Astrocyte (in vitro differentiated cells and primary cell): ENCODE data around the gene SLC43A2. TPM values are rescaled to one million over a fixed set of nuclear protein-coding genes. Genes with fewer than 3 reads are reported as not detected.
A peak's percentile ranks its signal among the peaks of the same experiment; 100 is the strongest.
"Not testable (repeated sequence)": the region's sequence is repeated elsewhere in the genome, so short reads cannot be mapped to it uniquely, and the experiment has no call there.

Experiments
- DNase-seq: peaks from one replicate; pipeline ENCODE4 v3.0.0-alpha.2; 2010; ENCODE audit warnings: low read depth
- FAIRE-seq: peaks from 2 replicates; lab custom pipeline; 2011; peaks lifted over from hg19 to GRCh38; lab: Jason Lieb, UNC
- H2AFZ ChIP-seq: 2 replicates; pipeline ENCODE4 v1.6.0; 2012; ENCODE audit warnings: low read depth, low read length, inconsistent platforms
- H3K27ac ChIP-seq: 2 replicates; pipeline ENCODE4 v1.5.1; 2011; ENCODE audit warnings: low read depth, low read length, inconsistent platforms
- H3K27me3 ChIP-seq: 2 replicates; pipeline ENCODE4 v1.6.0; 2011; ENCODE audit warnings: low read length, inconsistent platforms; ENCODE audit not compliant: insufficient read depth
- H3K36me3 ChIP-seq: 2 replicates; pipeline ENCODE4 v1.5.1; 2011; ENCODE audit warnings: low read length, inconsistent platforms; ENCODE audit not compliant: insufficient read depth
- H3K4me1 ChIP-seq: 2 replicates; pipeline ENCODE4 v1.5.1; 2011; ENCODE audit warnings: low read length, inconsistent platforms; ENCODE audit not compliant: insufficient read depth
- H3K4me2 ChIP-seq: 2 replicates; pipeline ENCODE4 v1.6.0; 2012; ENCODE audit warnings: low read length, inconsistent platforms
- H3K4me3 ChIP-seq: 2 replicates; pipeline ENCODE4 v1.5.1; 2011; ENCODE audit warnings: low read depth, mild to moderate bottlenecking, low read length, inconsistent platforms; ENCODE audit not compliant: insufficient read depth
- H3K79me2 ChIP-seq: 2 replicates; pipeline ENCODE4 v1.6.0; 2012; ENCODE audit warnings: mild to moderate bottlenecking, low read length, inconsistent platforms; ENCODE audit not compliant: insufficient read depth
- H3K9ac ChIP-seq: 2 replicates; pipeline ENCODE4 v1.6.0; 2012; ENCODE audit warnings: mild to moderate bottlenecking, low read length, inconsistent platforms
- H3K9me3 ChIP-seq: 2 replicates; pipeline ENCODE4 v1.5.1; 2012; ENCODE audit warnings: low read depth, mild to moderate bottlenecking, low read length, inconsistent platforms; ENCODE audit not compliant: insufficient read depth
- H4K20me1 ChIP-seq: 2 replicates; pipeline ENCODE4 v1.6.0; 2012; ENCODE audit warnings: low read length, inconsistent platforms; ENCODE audit not compliant: insufficient read depth
- H3K27ac Mint-ChIP-seq: one replicate; pipeline ENCODE4 v1.8.0; 2021; ENCODE audit warnings: mild to moderate bottlenecking, mixed read lengths; ENCODE audit not compliant: unreplicated experiment
- H3K27me3 Mint-ChIP-seq: one replicate; pipeline ENCODE4 v1.8.0; 2021; ENCODE audit warnings: low read depth, mixed read lengths; ENCODE audit not compliant: unreplicated experiment
- H3K36me3 Mint-ChIP-seq: one replicate; pipeline ENCODE4 v1.8.0; 2021; ENCODE audit warnings: low read depth, mixed read lengths; ENCODE audit not compliant: unreplicated experiment
- H3K4me1 Mint-ChIP-seq: one replicate; pipeline ENCODE4 v1.8.0; 2021; ENCODE audit warnings: low read depth, mixed read lengths; ENCODE audit not compliant: unreplicated experiment
- H3K4me3 Mint-ChIP-seq: one replicate; pipeline ENCODE4 v1.8.0; 2021; ENCODE audit warnings: mild to moderate bottlenecking, moderate library complexity, mixed read lengths; ENCODE audit not compliant: unreplicated experiment
- H3K9me3 Mint-ChIP-seq: one replicate; pipeline ENCODE4 v1.8.0; 2021; ENCODE audit warnings: mild to moderate bottlenecking, mixed read lengths; ENCODE audit not compliant: unreplicated experiment
- EZH2 ChIP-seq: IDR thresholded peaks from 2 replicates; pipeline ENCODE4 v1.6.1; 2012; ENCODE audit warnings: mild to moderate bottlenecking, low read length, inconsistent platforms; ENCODE audit not compliant: insufficient read depth
- total RNA-seq: library from RNA; stranded (reverse); gene quantifications from 2 replicates; pipeline ENCODE4 v1.2.1, GENCODE V29; 2021
- TF ChIP-seq, protein P1 (sequence below): IDR thresholded peaks from 2 replicates; pipeline ENCODE4 v1.5.1; 2011; ENCODE audit warnings: low read depth, mild to moderate bottlenecking, inconsistent platforms, low read length, moderate library complexity; ENCODE audit not compliant: insufficient read depth

The SLC43A2 gene
- total RNA-seq, 1 donor from 2014 or later: 17.9 TPM

DNA sequence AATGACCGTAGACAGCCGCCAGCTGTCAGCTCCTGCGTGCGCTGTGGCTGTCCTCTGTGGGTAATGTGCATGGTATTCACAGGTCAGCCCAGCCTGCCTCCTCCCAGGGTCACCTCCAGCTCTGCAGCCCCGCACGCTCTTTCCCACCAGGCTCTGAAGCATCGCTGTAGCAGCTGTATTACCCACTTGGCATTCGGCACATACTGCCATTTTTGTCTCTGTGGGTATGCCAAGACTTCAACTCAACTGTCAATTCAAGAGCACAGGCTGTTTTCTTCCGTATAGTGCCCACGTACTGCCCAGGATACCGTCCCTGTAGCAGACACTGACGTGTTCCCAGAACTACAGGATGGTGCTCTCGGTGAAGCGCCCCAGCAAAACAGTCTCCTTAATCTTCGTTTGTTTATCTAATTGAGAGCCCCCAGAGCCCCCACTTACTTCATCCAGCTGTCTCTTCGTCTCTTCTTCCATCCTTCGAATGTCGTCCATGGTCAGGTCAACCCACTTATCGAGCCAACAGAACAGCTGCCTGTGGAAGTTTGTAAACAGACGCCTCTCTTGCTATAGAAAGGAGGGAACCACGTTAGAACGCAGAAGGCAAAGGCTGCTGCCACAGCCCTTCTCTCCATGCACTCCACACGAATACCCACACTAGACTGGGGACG lies 94.8 kb downstream of the SLC43A2 start:
- Mint-ChIP-seq H3K27ac (no peak overlapping the region), H3K27me3 (no peaks in the 10 kb centered on the region), H3K4me3 (no peak overlapping the region), H3K9me3 (no peaks in the 10 kb centered on the region), H3K4me1 (peaks cover 4% of the 10 kb centered on the region), H3K36me3 (peaks cover 21% of the 10 kb centered on the region)
- Histone ChIP-seq H3K36me3 (peaks cover 32% of the 10 kb centered on the region), H4K20me1 (peaks cover 12% of the 10 kb centered on the region), H3K4me1 (no peaks in the 10 kb centered on the region), H3K4me3 (no peak overlapping the region), H3K4me2 (no peak overlapping the region), H3K27me3 (no peaks in the 10 kb centered on the region), H3K9ac (no peak overlapping the region), H2AFZ (no peak overlapping the region), H3K27ac (no peak overlapping the region), H3K79me2 (no peaks in the 10 kb centered on the region), H3K9me3 (no peaks in the 10 kb centered on the region)
- FAIRE-seq: no peak
- TF ChIP-seq, protein P1, sequence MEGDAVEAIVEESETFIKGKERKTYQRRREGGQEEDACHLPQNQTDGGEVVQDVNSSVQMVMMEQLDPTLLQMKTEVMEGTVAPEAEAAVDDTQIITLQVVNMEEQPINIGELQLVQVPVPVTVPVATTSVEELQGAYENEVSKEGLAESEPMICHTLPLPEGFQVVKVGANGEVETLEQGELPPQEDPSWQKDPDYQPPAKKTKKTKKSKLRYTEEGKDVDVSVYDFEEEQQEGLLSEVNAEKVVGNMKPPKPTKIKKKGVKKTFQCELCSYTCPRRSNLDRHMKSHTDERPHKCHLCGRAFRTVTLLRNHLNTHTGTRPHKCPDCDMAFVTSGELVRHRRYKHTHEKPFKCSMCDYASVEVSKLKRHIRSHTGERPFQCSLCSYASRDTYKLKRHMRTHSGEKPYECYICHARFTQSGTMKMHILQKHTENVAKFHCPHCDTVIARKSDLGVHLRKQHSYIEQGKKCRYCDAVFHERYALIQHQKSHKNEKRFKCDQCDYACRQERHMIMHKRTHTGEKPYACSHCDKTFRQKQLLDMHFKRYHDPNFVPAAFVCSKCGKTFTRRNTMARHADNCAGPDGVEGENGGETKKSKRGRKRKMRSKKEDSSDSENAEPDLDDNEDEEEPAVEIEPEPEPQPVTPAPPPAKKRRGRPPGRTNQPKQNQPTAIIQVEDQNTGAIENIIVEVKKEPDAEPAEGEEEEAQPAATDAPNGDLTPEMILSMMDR: no peak
- no peak for TF ChIP-seq EZH2
- no peak for DNase-seq

DNA sequence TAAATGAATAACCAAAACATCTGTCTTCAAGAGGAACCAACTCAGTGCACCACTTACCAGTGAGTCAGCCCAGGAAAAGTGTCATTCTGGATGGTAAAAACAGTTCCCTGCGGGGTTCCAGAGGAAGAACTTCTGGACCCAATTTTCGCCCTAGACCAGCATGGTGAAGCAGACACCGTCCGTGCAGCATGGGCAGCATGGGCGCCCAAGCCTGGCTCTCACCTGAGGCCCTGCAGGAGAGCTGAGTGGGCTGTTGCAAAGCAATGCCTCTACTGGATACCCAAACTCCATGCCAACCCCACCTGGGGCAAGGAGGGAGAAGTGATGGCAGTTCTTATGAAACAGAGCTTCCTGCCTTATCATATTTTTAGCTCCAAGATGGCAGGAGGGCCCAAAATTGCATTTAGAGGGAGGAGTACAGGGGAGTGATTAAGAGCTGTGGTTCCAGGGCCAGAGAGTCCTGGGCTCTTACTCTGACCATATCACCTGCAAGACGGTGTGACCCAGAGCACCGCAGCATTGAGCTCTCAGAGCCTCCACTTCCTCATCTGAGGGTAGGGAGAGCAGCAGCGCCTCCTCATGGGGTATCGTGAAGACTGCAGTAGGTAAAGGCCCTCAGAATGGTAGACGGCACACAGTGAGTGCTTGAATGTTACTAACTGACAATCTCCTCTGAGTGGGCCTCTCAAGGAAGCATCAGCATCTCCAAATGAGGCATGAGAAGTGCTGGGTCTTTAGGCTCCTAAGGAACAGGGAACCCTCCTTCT lies 95.6 kb downstream of the SLC43A2 start:
- Histone ChIP-seq H3K9ac (no peak overlapping the region), H4K20me1 (peaks cover 12% of the 10 kb centered on the region), H3K27ac (no peak overlapping the region), H3K4me3 (no peak overlapping the region), H3K79me2 (no peaks in the 10 kb centered on the region), H3K27me3 (no peaks in the 10 kb centered on the region), H3K36me3 (peaks cover 26% of the 10 kb centered on the region), H3K9me3 (no peaks in the 10 kb centered on the region), H2AFZ (no peak overlapping the region), H3K4me1 (no peaks in the 10 kb centered on the region), H3K4me2 (no peak overlapping the region)
- TF ChIP-seq, protein P1: peak; percentile 6
- no peak for TF ChIP-seq EZH2
- Mint-ChIP-seq H3K4me1 (peaks cover 4% of the 10 kb centered on the region), H3K27ac (no peak overlapping the region), H3K9me3 (no peaks in the 10 kb centered on the region), H3K4me3 (no peak overlapping the region), H3K36me3 (peaks cover 17% of the 10 kb centered on the region), H3K27me3 (no peaks in the 10 kb centered on the region)
- FAIRE-seq (no peak), DNase-seq (no peak)

DNA sequence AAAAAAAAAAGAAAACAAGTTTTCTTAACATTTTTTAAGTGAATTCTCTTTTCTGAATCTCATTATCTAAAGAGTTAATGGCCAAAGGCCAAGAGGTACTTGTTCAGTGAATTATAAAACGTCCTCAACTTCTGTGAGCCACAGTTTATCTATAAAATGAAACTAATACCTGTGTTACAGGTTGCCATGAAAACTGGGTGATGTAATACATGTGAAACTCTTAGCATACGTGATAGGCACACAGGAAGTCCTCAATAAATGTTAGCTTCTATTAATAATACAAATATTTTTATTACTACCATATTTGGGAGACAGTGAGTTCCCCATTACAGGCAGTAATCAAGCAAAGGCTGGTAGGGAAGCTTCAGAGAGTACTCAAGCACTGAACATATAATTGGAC lies 98.8 kb downstream of the SLC43A2 start:
- no peak for FAIRE-seq
- H3K27ac Mint-ChIP-seq: no peak overlapping the region
- Histone ChIP-seq H3K79me2 (no peaks in the 10 kb centered on the region), H3K9ac (no peak overlapping the region), H3K9me3 (no peaks in the 10 kb centered on the region), H3K27ac (no peak overlapping the region), H4K20me1 (peaks cover 12% of the 10 kb centered on the region), H2AFZ (no peak overlapping the region), H3K4me3 (no peak overlapping the region), H3K4me1 (no peaks in the 10 kb centered on the region), H3K4me2 (no peak overlapping the region), H3K36me3 (peaks cover 23% of the 10 kb centered on the region), H3K27me3 (no peaks in the 10 kb centered on the region)
- H3K27me3 Mint-ChIP-seq: no peaks in the 10 kb centered on the region
- H3K36me3 Mint-ChIP-seq: peaks cover 16% of the 10 kb centered on the region
- H3K4me3 Mint-ChIP-seq: no peak overlapping the region
- no peak for DNase-seq
- no peaks in the 10 kb centered on the region for H3K9me3 Mint-ChIP-seq
- TF ChIP-seq, protein P1: no peak
- TF ChIP-seq EZH2: no peak
- peaks cover 4% of the 10 kb centered on the region for H3K4me1 Mint-ChIP-seq

GRCh38 chr17:1526876-1527275 lies 101.8 kb downstream of the SLC43A2 start:
- not testable (repeated sequence) for H3K9me3 ChIP-seq, H3K4me3 ChIP-seq, H3K4me1 ChIP-seq, H3K27me3 Mint-ChIP-seq, H3K79me2 ChIP-seq, H3K9me3 Mint-ChIP-seq, H3K9ac ChIP-seq, H3K4me2 ChIP-seq, FAIRE-seq, H3K27ac ChIP-seq, H2AFZ ChIP-seq, H3K4me3 Mint-ChIP-seq, H3K27me3 ChIP-seq, H3K27ac Mint-ChIP-seq, H3K4me1 Mint-ChIP-seq, H4K20me1 ChIP-seq, DNase-seq, H3K36me3 ChIP-seq
- peaks cover 13% of the 10 kb centered on the region for H3K36me3 Mint-ChIP-seq
